Tibial nerve (tissue), 4 donors: ENCODE results near the gene WDR27.

Experiments
- EP300 ChIP-seq, 2 donors: sonication (generic); formaldehyde crosslinking; IDR thresholded peaks; one replicate each; pipeline ENCODE4 v1.6.1; 2017; ENCODE audit warnings: antibody characterized with exemption in 2 of 2, mild to moderate bottlenecking in 1 of 2
- TF ChIP-seq, protein P1 (sequence below), 5 experiments: fragments of 200-600 bp in 3 of 5; fragments of 450-650 bp in 2 of 5; sonication (generic) in 3 of 5; IDR thresholded peaks; one replicate each; pipeline ENCODE4 v1.5.1; 2016 to 2019; ENCODE audit warnings: antibody characterized with exemption in 5 of 5, mild to moderate bottlenecking in 3 of 5, moderate library complexity in 2 of 5

DNA sequence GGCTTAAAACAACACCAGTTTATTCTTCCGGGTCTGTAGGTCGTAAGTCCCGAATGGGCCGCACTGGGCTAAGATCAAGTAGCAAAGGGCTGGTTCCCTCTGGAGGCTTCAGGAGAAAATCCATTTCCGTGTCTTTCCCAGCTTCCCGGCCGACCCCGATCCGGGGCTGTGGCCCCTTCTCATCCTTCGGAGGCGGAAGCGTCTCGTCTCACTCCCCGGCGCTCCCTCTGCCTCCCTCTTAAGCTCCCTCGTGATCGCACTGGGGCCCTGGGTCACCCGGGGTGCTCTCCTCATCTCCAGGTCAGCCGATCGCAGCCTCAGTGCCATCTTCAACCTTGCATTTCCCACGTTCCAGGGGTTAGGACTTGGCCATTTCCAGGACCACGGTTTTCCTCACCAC, 199.4 kb downstream of the WDR27 start:
- TF ChIP-seq, protein P1, sequence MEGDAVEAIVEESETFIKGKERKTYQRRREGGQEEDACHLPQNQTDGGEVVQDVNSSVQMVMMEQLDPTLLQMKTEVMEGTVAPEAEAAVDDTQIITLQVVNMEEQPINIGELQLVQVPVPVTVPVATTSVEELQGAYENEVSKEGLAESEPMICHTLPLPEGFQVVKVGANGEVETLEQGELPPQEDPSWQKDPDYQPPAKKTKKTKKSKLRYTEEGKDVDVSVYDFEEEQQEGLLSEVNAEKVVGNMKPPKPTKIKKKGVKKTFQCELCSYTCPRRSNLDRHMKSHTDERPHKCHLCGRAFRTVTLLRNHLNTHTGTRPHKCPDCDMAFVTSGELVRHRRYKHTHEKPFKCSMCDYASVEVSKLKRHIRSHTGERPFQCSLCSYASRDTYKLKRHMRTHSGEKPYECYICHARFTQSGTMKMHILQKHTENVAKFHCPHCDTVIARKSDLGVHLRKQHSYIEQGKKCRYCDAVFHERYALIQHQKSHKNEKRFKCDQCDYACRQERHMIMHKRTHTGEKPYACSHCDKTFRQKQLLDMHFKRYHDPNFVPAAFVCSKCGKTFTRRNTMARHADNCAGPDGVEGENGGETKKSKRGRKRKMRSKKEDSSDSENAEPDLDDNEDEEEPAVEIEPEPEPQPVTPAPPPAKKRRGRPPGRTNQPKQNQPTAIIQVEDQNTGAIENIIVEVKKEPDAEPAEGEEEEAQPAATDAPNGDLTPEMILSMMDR (IDR thresholded peaks at IDR 0.05), result no peak
- no peak for TF ChIP-seq EP300 (IDR thresholded peaks at IDR 0.05)
